Medulla oblongata (tissue), 1 donor: ENCODE results near the gene MCTP1.

ENCODE experiments used
- DNase-seq: peaks from one replicate; pipeline ENCODE4 v3.0.0-alpha.2; 2015; ENCODE audit errors: extremely low spot score

MCTP1 gene

DNA sequence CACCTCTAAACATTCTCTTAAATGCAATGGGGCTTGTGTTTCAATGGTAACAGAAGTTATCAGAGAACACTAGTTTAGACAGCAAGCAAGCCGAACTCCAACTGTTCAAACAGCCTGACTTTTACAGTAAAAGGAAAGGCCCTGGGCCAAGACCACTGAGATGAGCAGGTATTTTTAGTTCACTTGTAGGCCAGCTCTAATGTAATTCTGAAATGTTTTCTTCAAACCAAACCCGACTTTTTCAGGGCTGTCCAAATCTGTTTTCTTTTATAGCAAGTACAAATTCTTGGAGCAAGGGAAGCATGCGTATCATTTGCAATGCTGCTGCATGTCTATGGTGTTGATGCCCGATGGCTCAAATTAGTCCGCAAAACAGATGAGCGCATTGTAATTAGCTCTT, 473.6 kb downstream of the MCTP1 start:
- no peak for DNase-seq

DNA sequence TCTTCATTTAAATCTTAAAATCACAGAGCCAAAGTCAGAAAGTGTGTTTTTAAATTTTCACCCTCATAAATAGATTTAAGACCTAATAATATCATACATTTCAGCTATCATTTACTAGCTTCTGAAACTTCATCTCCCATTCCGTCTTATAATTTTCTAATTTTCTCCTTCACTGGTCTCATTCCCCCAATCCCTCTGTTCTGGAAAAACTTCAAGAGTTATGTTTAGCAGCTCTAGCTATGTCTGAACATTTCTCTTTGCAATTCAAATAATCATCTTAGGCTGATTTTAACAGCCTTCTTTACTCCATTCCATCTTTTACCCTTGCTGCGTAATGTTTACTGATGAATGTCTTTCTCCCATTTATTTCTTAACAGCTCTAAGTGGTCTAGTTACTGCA, 474.0 kb downstream of the MCTP1 start:
- no peak for DNase-seq

DNA sequence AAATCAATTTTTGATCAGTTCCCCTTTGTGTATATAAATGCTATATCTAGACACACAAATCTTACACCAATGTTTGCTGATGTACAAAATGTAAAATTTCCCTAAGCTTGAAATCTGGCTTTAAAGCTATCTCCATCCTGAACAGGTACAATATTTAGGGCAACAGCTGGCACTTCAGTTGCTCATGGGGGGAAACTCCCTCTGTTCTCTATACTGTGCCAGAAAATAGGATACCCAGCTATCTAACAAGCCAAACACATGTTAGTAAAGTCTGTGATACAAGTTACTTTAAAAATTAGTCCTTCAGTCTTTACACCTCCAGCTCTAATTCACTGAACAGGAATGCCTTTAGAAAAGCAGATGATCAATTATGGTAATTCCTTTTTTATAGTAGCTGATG, 474.6 kb downstream of the MCTP1 start:
- no peak for DNase-seq

DNA sequence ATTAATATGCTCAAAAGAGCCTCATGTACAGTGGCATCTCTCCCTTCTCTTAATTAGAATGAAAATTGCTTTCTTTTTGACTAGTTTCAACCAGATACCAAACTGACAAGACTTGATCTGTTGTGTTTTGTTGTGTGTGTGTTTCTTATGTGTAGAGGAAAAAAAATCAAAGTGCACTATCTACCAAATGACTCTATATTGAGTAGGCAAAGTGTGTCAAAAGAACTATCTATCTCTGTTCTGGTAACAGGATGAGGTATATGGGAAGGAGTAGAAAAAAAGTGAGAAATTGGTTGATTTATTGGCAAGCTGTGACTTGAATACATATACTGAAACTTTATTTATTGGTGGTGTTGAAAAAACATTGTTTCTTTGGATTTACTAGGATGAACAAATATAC, 476.4 kb downstream of the MCTP1 start:
- DNase-seq: no peak

DNA sequence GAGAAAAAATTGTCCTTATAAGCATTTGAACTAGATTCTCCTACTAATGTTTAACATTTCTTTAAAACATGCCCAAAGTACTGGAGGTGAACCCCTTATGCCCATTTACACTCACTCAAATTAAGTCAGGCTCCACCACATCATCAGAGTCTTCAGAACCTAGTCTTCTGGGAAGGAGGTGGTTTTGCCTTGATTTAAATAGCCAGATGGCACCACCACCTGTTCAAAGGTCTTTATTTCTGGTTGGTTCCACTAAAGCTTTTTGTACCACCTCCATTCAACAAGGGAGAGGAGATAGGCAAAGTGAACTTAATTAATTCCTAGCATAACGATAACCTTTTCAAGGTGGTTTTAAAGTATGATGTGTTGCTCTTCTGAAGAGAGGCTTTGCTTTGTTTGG, 476.9 kb downstream of the MCTP1 start:
- no peak for DNase-seq

DNA sequence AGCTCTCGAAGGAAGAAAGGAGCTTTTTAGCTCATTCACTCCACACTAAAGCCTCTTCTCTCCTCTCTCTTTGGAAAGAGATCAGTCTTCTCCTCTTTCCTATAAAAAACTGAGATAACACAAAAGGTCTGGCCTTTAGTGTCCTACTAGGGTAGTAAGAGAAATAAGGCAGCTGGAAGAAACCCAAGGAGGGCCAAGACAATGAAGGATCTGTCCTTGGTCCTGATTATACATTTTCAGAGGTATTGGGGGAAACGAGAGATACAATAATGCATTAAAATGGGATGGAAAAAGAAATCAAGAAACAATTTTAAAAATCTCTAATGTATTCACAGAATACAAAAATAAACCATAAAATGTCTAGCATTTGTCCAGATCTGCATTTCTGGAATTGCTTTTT, 482.4 kb downstream of the MCTP1 start:
- no peak for DNase-seq

DNA sequence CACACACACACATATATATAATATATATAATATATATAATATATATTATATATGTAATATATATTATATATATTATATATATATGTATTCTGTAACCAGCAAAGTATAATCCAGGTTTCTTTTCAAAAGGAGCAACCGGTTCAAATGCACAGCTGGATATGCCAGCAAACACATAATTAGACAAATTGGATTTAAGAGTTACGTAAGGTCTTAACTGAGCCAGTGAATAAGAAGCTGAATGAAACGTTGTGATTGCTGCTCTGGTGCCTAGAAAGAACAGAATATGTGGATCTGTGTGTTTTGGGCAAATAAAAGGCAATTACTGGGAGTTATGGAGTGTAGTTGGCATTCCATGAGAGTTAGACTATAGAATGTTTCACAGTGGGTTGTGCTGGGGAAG, 488.3 kb downstream of the MCTP1 start:
- no peak for DNase-seq

DNA sequence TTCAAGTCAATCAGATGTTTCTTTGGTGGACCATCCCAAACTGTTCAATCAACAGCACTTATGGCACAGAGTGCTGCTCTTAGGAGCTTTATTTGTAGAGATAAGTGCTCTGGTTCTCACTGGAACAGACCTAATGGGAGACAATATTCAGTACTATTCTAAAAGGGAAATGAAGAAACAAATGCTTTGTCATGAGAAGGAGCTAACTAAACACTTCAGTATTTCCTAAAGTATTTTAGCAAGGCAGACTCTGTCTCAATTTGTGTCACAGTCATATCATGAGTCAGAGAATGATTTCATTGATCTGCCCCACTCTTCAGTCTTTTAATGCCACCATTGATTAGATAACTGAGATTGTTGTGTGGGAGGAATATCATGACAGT, 491.1 kb downstream of the MCTP1 start:
- DNase-seq: no peak

DNA sequence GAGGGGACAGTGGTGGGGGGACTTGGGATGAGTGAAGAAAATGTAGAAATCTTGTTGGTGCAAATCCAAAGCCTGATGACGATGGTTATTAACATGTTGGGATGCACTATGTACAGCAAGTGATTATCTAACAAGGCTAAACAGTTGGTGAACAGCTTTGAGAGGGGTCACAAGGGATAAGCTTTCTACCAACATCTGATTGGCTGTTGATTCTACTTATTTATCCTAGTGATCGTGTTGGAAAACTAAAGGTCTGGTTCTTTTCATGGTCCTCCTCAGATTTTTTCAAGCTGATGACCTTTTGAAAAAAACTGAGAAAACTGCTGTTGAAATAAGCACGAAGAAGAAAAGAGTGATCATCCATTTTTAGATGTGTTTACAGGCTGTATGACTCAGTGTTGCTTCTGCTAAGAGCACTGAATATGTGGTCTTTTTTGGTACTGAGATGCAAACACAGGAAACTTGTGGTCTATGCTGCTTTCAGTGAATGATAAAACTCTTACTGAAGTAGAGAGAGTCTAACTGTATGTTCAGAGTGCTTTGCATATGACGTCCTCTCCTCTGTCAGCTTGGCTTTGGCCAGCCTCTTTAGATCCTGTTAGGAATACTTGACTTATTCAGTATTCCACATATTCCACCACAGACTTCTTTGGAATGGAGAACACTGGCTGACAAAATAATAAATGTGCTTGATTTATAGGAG, 491.6 kb downstream of the MCTP1 start:
- DNase-seq: no peak

DNA sequence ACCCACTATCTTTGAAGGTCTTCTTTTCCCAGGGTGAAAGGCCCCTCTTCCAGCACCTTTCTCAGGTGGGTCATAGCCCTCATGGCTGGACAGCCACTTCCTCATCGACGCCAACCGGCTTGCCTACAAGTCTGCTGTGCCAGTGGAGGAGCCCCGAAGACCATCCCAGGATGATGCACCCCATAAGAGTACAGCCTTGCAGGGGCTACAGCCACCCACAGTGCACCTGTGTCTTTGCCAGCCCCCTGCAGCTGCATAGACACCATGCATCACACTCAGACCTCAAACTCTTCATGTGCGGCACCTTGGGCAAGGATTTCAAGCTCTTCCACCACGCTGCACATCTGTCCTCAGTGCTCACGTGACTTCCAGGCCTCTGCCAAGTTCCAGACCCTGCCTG, 493.1 kb downstream of the MCTP1 start:
- no peak for DNase-seq

DNA sequence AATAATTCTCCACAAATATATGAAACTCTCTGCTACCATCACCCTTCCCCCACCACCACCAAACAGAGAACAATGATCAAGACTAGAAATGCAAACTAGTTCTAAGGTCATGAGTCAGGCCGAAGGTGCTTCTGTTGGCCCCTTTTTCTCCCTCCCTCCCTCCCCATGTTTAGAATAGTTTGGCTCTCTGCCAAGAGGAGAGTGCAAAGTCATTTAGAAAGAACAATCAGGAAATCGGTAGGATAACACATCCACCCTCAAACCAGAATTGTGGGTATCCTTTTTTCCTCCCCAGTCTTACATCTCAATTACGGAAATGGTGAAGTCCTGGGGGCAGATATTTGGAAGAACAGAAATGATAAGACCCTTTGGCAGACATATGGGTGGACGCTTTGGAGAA, 496.4 kb downstream of the MCTP1 start:
- DNase-seq: no peak

DNA sequence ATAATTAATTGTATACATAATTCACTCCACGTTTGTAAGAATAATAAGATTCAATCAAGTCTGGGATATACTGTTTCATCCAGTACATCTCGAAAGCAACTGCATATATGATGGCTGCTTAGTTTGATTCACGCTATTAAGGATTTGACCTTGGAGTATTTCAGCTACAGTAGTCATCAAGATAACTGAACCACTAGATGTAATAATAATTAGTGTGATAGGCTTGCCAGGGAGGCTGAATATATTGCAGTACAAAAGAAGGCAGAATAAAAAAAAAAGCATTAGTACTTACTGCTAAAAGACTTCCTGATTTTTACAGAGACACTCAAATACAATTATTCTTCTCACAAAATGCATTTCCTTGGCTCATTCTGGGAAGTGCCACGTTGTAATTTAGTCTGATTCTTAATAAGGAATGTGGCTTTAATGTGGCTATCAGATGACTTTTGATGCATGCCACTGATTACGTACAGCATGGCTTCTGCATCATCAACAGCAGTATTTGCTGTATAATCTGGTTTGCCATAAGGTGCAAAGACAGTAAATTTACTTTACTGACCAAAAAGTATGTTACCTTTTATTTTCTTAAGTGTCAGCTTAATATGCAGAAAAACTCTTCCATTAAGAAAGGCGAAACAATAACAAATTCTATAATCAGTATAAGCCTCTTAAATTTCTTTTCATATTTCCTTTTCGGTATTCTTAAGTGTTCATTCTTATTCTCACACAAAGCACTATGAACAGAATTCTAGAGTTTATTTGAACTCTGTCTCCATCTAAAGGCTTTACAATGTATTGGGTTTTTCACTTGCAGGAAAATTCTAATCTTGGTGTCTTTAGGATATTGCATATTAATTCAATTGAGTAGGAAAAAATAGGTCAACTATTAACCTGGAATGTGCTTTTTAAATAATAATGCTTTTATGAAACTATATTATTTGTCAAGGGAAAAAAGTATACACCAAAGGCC, 500.1 kb downstream of the MCTP1 start:
- peak; percentile 6 for DNase-seq

DNA sequence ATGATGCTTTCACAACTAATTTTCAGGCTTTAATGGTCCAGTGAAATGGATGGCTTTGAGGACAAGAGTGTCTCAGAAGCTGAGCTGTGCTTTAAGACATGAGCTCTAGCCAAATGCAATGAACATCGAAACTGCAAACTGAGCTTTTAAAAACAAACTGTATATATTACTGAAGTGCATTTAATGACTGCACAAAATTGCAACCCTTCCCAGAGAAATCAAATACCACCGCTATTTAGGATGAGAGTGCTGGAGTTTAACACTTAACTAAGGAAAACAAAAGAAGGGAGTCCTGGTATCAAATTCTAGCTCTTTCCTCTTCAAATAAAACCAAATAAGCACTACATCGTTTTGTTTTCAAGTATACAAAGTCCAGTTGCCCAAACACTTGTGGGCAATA, 502.5 kb downstream of the MCTP1 start:
- DNase-seq: no peak

DNA sequence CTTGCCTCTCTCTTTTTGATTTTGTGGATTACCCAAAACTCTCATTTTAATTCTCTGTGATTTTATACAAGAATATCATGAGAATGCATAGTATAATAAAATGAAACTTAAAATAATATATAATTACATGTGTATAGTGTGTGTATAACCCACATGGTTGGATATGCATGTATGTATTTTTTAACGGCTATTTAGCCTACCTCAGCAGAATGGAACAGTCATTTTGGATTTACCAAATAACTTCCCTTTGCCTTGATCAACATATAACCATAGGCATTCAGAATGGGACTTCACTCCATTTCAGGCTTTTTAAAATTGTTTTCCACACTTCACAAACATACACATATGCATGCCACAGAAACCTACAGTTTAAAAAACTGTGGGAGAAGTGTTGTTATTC, 505.2 kb downstream of the MCTP1 start:
- DNase-seq: no peak

DNA sequence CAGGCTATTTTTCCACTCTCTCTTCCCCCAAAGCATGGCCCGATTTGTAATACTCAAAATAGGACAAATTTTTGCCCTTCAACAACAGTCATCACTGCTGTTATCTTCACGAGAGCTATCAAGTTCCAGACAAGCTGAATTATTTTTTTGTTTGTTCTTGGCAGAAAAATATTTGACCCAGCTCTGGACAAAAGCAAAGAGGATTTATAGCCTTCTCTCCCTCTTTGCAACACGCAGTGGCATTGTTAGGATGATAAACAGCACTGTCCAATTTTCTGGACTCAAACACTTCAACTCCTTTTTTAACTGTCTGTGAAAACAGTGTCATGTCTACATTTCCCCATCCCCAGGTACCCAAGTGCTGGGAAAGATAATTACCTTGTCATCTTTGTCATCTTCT, 506.2 kb downstream of the MCTP1 start:
- no peak for DNase-seq

DNA sequence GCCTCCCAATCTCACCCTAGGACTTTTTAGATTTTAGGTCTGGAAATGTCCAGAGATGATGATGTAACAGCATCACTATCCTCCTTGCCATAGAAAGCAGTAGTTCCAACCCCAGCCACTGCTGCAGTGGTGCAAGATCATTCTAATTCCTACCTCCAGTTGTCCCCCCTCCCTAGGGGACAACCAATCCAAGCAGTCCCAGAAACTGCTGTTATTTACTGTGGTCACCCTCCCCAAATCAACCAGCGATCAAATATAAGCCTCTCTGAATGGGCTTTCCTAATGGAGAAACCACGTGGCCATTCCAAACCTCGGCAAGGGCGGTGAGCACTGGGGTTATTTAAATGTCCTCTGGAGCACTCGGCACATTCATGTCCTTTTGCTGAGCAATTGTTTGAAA, 506.6 kb downstream of the MCTP1 start:
- no peak for DNase-seq

DNA sequence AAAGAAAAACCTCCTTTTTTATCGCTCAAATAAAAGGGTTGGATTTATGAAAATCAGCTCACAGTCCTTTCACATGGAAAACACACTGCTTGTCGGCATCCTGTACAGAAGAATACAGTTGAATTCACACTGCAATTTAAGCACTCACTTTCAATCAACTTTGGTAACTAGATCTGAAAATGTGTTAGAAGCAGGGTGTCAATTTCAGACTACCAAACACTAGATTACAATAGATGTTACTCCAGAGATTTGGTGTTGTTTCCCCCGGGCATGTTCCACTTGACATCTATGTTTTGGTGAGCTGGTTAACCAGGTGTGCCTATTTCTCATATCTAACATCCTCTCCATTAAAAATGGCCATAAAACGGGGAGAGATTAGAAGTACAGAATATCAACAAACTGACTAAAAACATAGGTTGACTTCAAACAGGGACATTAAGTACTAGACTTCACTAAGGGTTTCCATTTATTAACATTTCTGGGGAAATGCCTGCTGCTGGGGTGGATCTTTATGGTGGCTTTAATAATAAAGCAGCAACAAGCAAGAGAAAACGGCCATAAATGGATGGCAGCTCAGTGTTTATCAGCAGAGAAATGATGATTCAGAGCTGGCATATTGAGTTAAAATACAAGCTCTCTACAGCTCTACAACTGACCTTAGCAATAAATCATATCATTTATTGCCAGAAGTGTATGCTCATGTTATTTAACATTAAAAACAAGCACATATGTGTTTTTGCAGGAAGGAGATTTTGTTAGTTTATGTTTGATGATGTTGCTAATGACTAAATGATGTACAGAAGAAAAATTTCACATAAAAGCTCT, 507.6 kb downstream of the MCTP1 start:
- DNase-seq: no peak

DNA sequence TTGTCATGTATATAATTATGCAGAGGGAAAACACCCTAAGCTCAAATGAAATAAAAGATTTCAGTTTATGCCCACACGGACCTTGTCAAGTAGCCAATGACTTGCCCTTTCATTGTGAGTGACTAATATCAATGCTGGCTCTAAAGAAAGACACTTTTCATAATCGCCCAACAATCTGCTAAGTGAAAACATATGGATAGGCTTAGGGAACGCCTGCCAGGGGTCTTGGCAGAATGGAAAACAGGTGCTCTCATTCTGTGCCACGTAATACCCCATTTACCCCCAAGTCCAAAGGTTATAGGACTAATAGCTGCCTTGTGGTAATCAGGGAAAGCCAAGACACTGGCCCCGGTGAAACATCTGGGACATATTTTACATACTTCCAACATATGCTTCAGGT, 508.7 kb downstream of the MCTP1 start:
- DNase-seq: no peak

DNA sequence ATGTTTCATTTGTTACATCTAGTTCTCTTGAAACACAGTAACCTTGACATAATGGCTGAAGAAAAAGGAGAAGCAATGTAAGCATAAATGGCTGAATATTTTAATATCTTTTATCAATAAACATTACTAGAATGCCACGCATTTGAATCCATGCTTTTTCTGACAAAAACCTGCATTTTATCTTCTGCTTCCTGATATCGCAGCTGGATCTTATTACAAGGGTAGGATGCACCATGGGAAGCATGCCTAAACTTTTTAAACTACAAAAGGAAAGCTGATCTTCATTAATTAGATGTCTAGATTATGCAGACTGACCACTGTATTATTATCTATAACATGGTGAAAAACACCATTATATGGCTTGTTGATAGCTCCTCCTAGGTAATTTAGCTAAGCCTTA, 509.8 kb downstream of the MCTP1 start:
- DNase-seq: no peak

DNA sequence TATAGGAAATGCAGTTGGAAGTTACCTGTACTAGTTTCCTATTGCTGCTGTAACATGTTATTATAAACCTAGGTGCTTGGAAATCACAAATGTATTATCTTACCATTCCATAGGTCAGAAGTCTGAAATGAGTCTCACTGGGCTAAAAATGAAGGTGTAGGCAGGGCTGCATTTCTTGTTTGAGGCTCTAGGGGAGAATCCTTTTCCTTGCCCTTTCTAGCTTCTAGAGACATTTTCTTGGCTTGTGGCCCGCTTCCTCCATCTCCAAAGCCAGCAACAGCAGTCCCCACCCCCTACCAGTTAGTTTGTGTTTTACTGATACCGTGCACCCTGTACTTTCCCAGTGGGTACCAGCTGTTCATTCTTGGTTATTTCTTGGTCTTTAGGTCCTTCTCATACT, 513.2 kb downstream of the MCTP1 start:
- DNase-seq: no peak

DNA sequence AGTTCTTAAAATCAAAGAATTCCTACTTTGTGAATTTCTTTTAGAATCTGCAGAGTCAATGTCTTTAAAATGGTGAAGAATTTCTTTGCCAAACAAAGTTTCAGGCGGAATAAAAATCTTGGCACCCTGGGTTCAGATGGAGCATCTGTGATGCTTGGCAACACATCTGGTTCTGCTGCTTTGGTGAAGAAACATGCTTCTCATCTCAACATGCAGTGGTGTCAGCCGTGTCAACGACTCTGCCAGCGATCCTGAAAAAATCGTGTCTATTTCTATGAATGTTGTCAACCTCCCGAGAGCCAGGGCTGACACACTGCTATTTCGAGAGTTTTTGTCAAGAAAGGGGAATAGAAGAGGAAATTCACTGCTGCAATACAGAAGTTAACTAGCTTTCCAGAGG, 514.9 kb downstream of the MCTP1 start:
- no peak for DNase-seq

DNA sequence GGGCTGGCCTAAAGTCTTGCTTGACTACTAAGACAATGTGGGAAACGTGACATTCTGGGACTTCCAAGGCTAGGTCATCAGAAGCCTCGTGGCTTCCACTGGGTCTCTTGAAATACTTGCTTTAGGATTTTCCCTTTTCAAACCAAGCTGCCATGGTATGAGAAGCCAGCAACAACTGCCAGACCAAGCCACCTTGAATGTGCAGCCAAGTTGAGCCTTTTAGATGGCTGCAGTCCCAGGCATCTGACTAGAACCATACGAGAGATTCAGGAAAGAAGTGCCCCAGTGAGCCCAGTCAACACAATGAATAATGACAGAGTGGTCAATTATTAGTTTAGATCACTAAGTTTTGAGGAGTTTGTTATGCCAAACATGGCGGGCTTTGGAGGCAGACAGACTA, 523.1 kb downstream of the MCTP1 start:
- DNase-seq: peak; percentile 25
